Muscle layer of colon (tissue), 2 donors: ENCODE results near the gene ALK.

Source experiments
- H3K27ac ChIP-seq: one replicate; pipeline ENCODE4 v1.7.0; 2013; ENCODE audit warnings: low read depth, mild to moderate bottlenecking, low read length, moderate library complexity
- H3K27me3 ChIP-seq, 2 donors: one replicate each; pipeline ENCODE4 v1.7.0; 2013; ENCODE audit warnings: low read length in 2 of 2, mild to moderate bottlenecking in 2 of 2; ENCODE audit not compliant: insufficient read depth in 2 of 2, control insufficient read depth in 1 of 2
- H3K36me3 ChIP-seq: one replicate; pipeline ENCODE4 v1.7.0; 2013; ENCODE audit warnings: mild to moderate bottlenecking, low read length; ENCODE audit not compliant: insufficient read depth
- H3K4me1 ChIP-seq: one replicate; pipeline ENCODE4 v1.7.0; 2013; ENCODE audit warnings: mild to moderate bottlenecking, low read length; ENCODE audit not compliant: insufficient read depth
- H3K4me3 ChIP-seq, 2 donors: one replicate each; pipeline ENCODE4 v1.7.0; 2013; ENCODE audit warnings: low read length in 2 of 2, low read depth in 1 of 2, mild to moderate bottlenecking in 1 of 2, moderate library complexity in 1 of 2
- H3K9ac ChIP-seq: one replicate; pipeline ENCODE4 v1.7.0; 2013; ENCODE audit warnings: low read length
- H3K9me3 ChIP-seq: one replicate; pipeline ENCODE4 v1.7.0; 2013; ENCODE audit warnings: mild to moderate bottlenecking, low read length
- donor health status: abdominal sarcoma.
- donor health status: Adenocarcinoma of cecum.

ALK gene

GRCh38 chr2:29787473-29788465 is 133.6 kb downstream of the ALK start:
- no peak overlapping the region for H3K9ac ChIP-seq

GRCh38 chr2:29786361-29786760 is 135.0 kb downstream of the ALK start:
- no peak overlapping the region for H3K4me3 ChIP-seq
- H3K9me3 ChIP-seq, result no peaks in the 10 kb centered on the region
- no peaks in the 10 kb centered on the region for H3K36me3 ChIP-seq
- no peaks in the 10 kb centered on the region for H3K27me3 ChIP-seq
- no peak overlapping the region for H3K9ac ChIP-seq
- H3K4me1 ChIP-seq, result no peaks in the 10 kb centered on the region
- H3K27ac ChIP-seq, result no peak overlapping the region

More at GRCh38 chr2:29787473-29788465, 133.6 kb downstream of the ALK start:
- H3K27me3 ChIP-seq, result no peaks in the 10 kb centered on the region
- H3K9me3 ChIP-seq, result no peaks in the 10 kb centered on the region
- H3K4me1 ChIP-seq, result no peaks in the 10 kb centered on the region
- H3K4me3 ChIP-seq, result no peak overlapping the region
- H3K27ac ChIP-seq, result no peak overlapping the region
- no peaks in the 10 kb centered on the region for H3K36me3 ChIP-seq

GRCh38 chr2:29783666-29784065 is 137.7 kb downstream of the ALK start:
- Histone ChIP-seq H3K4me1 (no peaks in the 10 kb centered on the region), H3K4me3 (no peak overlapping the region), H3K27me3 (no peaks in the 10 kb centered on the region), H3K36me3 (no peaks in the 10 kb centered on the region), H3K27ac (no peak overlapping the region), H3K9ac (no peak overlapping the region), H3K9me3 (no peaks in the 10 kb centered on the region)

- Histone ChIP-seq H3K9me3 (no peaks in the 10 kb centered on the region), H3K27me3 (no peaks in the 10 kb centered on the region), H3K9ac (no peak overlapping the region), H3K27ac (no peak overlapping the region), H3K4me3 (no peak overlapping the region), H3K4me1 (no peaks in the 10 kb centered on the region), H3K36me3 (no peaks in the 10 kb centered on the region)
These were observed 138.6 kb downstream of the ALK start for GRCh38 chr2:29782549-29783458.

GRCh38 chr2:29782087-29782486 is 139.3 kb downstream of the ALK start:
- Histone ChIP-seq H3K4me1 (no peaks in the 10 kb centered on the region), H3K4me3 (no peak overlapping the region), H3K27me3 (no peaks in the 10 kb centered on the region), H3K36me3 (no peaks in the 10 kb centered on the region), H3K27ac (no peak overlapping the region), H3K9me3 (no peaks in the 10 kb centered on the region), H3K9ac (no peak overlapping the region)

- H3K9ac ChIP-seq, result no peak overlapping the region
- no peak overlapping the region for H3K27ac ChIP-seq
- no peaks in the 10 kb centered on the region for H3K9me3 ChIP-seq
- H3K27me3 ChIP-seq, result no peaks in the 10 kb centered on the region
- H3K4me3 ChIP-seq, result no peak overlapping the region
- no peaks in the 10 kb centered on the region for H3K36me3 ChIP-seq
- no peaks in the 10 kb centered on the region for H3K4me1 ChIP-seq
These were observed 140.5 kb downstream of the ALK start for GRCh38 chr2:29780906-29781305.

GRCh38 chr2:29777161-29777560 is 144.2 kb downstream of the ALK start:
- Histone ChIP-seq H3K27ac (no peak overlapping the region), H3K9ac (no peak overlapping the region), H3K4me3 (no peak overlapping the region), H3K9me3 (no peaks in the 10 kb centered on the region), H3K4me1 (no peaks in the 10 kb centered on the region), H3K36me3 (no peaks in the 10 kb centered on the region), H3K27me3 (no peaks in the 10 kb centered on the region)

- H3K4me3 ChIP-seq, result no peak overlapping the region
- H3K9me3 ChIP-seq, result no peaks in the 10 kb centered on the region
- no peak overlapping the region for H3K27ac ChIP-seq
- H3K36me3 ChIP-seq, result no peaks in the 10 kb centered on the region
- H3K4me1 ChIP-seq, result no peaks in the 10 kb centered on the region
- H3K27me3 ChIP-seq, result no peaks in the 10 kb centered on the region
- H3K9ac ChIP-seq, result no peak overlapping the region
These were observed 145.0 kb downstream of the ALK start for GRCh38 chr2:29776406-29776805.

- Histone ChIP-seq H3K9ac (no peak overlapping the region), H3K4me1 (no peaks in the 10 kb centered on the region), H3K27ac (no peak overlapping the region), H3K4me3 (no peak overlapping the region), H3K36me3 (no peaks in the 10 kb centered on the region), H3K9me3 (no peaks in the 10 kb centered on the region), H3K27me3 (no peaks in the 10 kb centered on the region)
These were observed 145.4 kb downstream of the ALK start for GRCh38 chr2:29775937-29776336.

- Histone ChIP-seq H3K4me3 (no peak overlapping the region), H3K27ac (no peak overlapping the region), H3K9ac (no peak overlapping the region), H3K4me1 (no peaks in the 10 kb centered on the region), H3K27me3 (no peaks in the 10 kb centered on the region), H3K36me3 (no peaks in the 10 kb centered on the region), H3K9me3 (no peaks in the 10 kb centered on the region)
These were observed 146.8 kb downstream of the ALK start for GRCh38 chr2:29774624-29775023.

GRCh38 chr2:29770846-29771245 is 150.5 kb downstream of the ALK start:
- Histone ChIP-seq H3K9me3 (no peaks in the 10 kb centered on the region), H3K27me3 (no peaks in the 10 kb centered on the region), H3K27ac (no peak overlapping the region), H3K36me3 (no peaks in the 10 kb centered on the region), H3K4me3 (no peak overlapping the region), H3K9ac (no peak overlapping the region), H3K4me1 (peaks cover 8% of the 10 kb centered on the region)
